ENCODE results near the gene TSPEAR. TPM values are rescaled to one million over a fixed set of nuclear protein-coding genes. Genes with fewer than 3 reads are reported as not detected.
"Not testable (repeated sequence)": the region's sequence is repeated elsewhere in the genome, so short reads cannot be mapped to it uniquely, and the experiment has no call there.

TSPEAR gene
- total and polyA plus RNA-seq, 9 of the 15 experiments (the other 6 are each of a cell fraction or from before 2014, with no cell fraction given): not detected

DNA sequence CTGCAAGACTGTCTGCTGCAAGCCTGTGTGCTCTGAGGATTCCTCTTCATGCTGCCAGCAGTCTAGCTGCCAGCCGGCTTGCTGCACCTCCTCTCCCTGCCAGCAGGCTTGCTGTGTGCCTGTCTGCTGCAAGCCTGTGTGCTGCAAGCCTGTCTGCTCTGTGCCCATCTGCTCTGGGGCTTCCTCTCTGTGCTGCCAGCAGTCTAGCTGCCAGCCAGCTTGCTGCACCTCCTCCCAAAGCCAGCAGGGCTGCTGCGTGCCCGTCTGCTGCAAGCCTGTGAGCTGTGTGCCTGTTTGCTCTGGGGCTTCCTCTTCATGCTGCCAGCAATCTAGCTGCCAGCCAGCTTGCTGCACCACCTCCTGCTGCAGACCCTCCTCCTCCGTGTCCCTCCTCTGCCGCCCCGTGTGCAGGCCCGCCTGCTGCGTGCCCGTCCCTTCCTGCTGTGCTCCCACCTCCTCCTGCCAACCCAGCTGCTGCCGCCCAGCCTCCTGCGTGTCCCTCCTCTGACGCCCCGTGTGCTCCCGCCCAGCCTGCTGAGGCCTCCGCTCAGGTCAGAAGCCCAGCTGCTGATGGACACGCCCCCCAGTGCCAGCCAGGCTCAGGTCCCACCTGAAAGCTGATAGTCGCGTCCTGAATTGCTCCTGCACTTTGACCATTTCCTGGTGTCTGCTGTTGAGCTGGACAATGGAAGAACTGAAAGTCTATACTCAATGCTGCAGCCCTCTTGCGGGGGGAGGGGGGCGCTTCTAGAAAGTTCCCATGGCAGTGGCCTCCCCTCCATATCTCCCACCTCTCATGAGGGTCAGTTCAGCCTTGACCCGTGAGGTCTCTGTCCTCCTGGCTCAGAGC is 136.7 kb downstream of the TSPEAR start (continued):
- TF ChIP-seq, protein P1, sequence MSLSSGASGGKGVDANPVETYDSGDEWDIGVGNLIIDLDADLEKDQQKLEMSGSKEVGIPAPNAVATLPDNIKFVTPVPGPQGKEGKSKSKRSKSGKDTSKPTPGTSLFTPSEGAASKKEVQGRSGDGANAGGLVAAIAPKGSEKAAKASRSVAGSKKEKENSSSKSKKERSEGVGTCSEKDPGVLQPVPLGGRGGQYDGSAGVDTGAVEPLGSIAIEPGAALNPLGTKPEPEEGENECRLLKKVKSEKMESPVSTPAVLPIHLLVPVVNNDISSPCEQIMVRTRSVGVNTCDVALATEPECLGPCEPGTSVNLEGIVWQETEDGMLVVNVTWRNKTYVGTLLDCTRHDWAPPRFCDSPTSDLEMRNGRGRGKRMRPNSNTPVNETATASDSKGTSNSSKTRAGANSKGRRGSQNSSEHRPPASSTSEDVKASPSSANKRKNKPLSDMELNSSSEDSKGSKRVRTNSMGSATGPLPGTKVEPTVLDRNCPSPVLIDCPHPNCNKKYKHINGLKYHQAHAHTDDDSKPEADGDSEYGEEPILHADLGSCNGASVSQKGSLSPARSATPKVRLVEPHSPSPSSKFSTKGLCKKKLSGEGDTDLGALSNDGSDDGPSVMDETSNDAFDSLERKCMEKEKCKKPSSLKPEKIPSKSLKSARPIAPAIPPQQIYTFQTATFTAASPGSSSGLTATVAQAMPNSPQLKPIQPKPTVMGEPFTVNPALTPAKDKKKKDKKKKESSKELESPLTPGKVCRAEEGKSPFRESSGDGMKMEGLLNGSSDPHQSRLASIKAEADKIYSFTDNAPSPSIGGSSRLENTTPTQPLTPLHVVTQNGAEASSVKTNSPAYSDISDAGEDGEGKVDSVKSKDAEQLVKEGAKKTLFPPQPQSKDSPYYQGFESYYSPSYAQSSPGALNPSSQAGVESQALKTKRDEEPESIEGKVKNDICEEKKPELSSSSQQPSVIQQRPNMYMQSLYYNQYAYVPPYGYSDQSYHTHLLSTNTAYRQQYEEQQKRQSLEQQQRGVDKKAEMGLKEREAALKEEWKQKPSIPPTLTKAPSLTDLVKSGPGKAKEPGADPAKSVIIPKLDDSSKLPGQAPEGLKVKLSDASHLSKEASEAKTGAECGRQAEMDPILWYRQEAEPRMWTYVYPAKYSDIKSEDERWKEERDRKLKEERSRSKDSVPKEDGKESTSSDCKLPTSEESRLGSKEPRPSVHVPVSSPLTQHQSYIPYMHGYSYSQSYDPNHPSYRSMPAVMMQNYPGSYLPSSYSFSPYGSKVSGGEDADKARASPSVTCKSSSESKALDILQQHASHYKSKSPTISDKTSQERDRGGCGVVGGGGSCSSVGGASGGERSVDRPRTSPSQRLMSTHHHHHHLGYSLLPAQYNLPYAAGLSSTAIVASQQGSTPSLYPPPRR (CRISPR knock-in tag; IDR thresholded peaks at IDR 0.05; ENCODE audit: borderline replicate concordance): no peak
- TF ChIP-seq KAT8 (IDR thresholded peaks at IDR 0.05; ENCODE audit: low read depth) (no peak), RFX7 (CRISPR knock-in tag; IDR thresholded peaks at IDR 0.05) (no peak)

- H3K36me3 ChIP-seq (ENCODE audit: control insufficient read depth, insufficient read depth, low read length); H3K9me3 ChIP-seq (replicated peaks; ENCODE audit: control insufficient read depth, insufficient read depth, low read depth, low read length); H3K79me2 ChIP-seq (ENCODE audit: control insufficient read depth, insufficient read depth, low read length); in situ Hi-C loops (cut with MboI); intact Hi-C loops (cut with micrococcal nuclease); BruUV-seq (replicated peaks); CTCF ChIA-PET (ENCODE audit: low intra/inter-chr PET ratio); FAIRE-seq; H2AFZ ChIP-seq (ENCODE audit: low read depth, low read length); H3K4me3 ChIP-seq; ATAC-seq; H4K20me1 ChIP-seq (replicated peaks; ENCODE audit: control insufficient read depth, insufficient read depth, low read length); H3K27ac ChIP-seq (ENCODE audit: extremely low read depth, low read depth, low read length); DNase-seq (ENCODE audit: extremely low read depth in 1 of 4, low spot score in 3 of 4); H3K4me2 ChIP-seq (ENCODE audit: insufficient read depth, low read length); H3K9me1 ChIP-seq (ENCODE audit: control insufficient read depth, insufficient read depth, low read length): not testable (repeated sequence)
- peaks cover 0 to 17% of the 10 kb centered on the region in 2 experiments; a peak in 1 of 5 replicates for H3K4me1 ChIP-seq (replicated peaks in 1 of 2; ENCODE audit: control insufficient read depth in 2 of 2, insufficient read depth in 2 of 2, low read length in 2 of 2)
- WGBS (ENCODE audit: insufficient coverage, low coverage, missing lambda C conversion rate): 4% methylated on average over 19 of the region's 25 CpGs
- POLR2A ChIA-PET: interaction anchor here (0.8 kb wide), 1 partner anchor 18 kb away, joined by 5 read pairs; the partner anchor contains the start of gene KRTAP10-6
- peak within 1 kb of the TSS in 1 of 2 experiments; percentile 33; a peak in 1 of 4 replicates for H3K9ac ChIP-seq (ENCODE audit: insufficient read depth in 1 of 2, low read depth in 2 of 2, low read length in 2 of 2)
- H3K27me3 ChIP-seq (ENCODE audit: control insufficient read depth in 2 of 2, insufficient read depth in 2 of 2, low read length in 2 of 2): peaks cover 20 to 57% of the 10 kb centered on the region in 2 experiments; a peak in 4 of 5 replicates
Measured at GRCh38 chr21:44573630-44574456, 137.5 kb downstream of the TSPEAR start, which contains the start of gene KRTAP10-4. Gene KRTAP10-4, plus strand, starts transcription at chr21:44573729. Its CDS starts 30 bp downstream, at chr21:44573759.
